HCT116 (cell line): ENCODE measurements around the gene PLEKHG3.

Experiments used
- CTCF ChIP-seq, 3 experiments: fragments of 200-600 bp in 1 of 3; sonication (generic) in 1 of 3; IDR thresholded peaks in 2 of 3; conservative IDR thresholded peaks in 1 of 3; 2 replicates each; pipeline ENCODE4 v1.5.1; 2012 to 2017; ENCODE audit warnings: low read depth in 2 of 3, low read length in 2 of 3, antibody characterized with exemption in 1 of 3, borderline replicate concordance in 1 of 3, control low read depth in 1 of 3, mild to moderate bottlenecking in 1 of 3, mixed read lengths in 1 of 3, mixed run types in 1 of 3, moderate library complexity in 1 of 3; ENCODE audit not compliant: insufficient read depth in 1 of 3
- JUND ChIP-seq: IDR thresholded peaks from 2 replicates; pipeline ENCODE4 v1.6.1; 2012
- POLR2AphosphoS5 ChIP-seq: IDR thresholded peaks from 2 replicates; pipeline ENCODE4 v1.6.1; 2011; ENCODE audit warnings: mild to moderate bottlenecking, low read depth, low read length, moderate library complexity
- YY1 ChIP-seq: IDR thresholded peaks from 2 replicates; pipeline ENCODE4 v1.6.1; 2011; ENCODE audit warnings: low read length, low read depth, moderate library complexity, mild to moderate bottlenecking; ENCODE audit not compliant: insufficient replicate concordance; ENCODE audit errors: extremely low read depth
- ZNF274 ChIP-seq: fragments of 200-500 bp; sonication (Bioruptor generic); IDR thresholded peaks from 2 replicates; pipeline ENCODE4 v1.6.1; 2014; ENCODE audit warnings: mild to moderate bottlenecking, low read depth, low read length, inconsistent platforms
- TF ChIP-seq, protein P1 (sequence below): IDR thresholded peaks from 2 replicates; pipeline ENCODE4 v1.6.1; 2012; ENCODE audit warnings: low read depth

- TF ChIP-seq CTCF (IDR thresholded peaks at IDR 0.05 in 2 of 3, conservative IDR thresholded peaks at IDR 0.05 in 1 of 3; ENCODE audit: borderline replicate concordance in 1 of 3, insufficient read depth in 1 of 3, low read depth in 2 of 3, low read length in 2 of 3) (no peak), JUND (no peak), POLR2AphosphoS5 (no peak), ZNF274 (no peak), YY1 (no peak)
- TF ChIP-seq, protein P1, sequence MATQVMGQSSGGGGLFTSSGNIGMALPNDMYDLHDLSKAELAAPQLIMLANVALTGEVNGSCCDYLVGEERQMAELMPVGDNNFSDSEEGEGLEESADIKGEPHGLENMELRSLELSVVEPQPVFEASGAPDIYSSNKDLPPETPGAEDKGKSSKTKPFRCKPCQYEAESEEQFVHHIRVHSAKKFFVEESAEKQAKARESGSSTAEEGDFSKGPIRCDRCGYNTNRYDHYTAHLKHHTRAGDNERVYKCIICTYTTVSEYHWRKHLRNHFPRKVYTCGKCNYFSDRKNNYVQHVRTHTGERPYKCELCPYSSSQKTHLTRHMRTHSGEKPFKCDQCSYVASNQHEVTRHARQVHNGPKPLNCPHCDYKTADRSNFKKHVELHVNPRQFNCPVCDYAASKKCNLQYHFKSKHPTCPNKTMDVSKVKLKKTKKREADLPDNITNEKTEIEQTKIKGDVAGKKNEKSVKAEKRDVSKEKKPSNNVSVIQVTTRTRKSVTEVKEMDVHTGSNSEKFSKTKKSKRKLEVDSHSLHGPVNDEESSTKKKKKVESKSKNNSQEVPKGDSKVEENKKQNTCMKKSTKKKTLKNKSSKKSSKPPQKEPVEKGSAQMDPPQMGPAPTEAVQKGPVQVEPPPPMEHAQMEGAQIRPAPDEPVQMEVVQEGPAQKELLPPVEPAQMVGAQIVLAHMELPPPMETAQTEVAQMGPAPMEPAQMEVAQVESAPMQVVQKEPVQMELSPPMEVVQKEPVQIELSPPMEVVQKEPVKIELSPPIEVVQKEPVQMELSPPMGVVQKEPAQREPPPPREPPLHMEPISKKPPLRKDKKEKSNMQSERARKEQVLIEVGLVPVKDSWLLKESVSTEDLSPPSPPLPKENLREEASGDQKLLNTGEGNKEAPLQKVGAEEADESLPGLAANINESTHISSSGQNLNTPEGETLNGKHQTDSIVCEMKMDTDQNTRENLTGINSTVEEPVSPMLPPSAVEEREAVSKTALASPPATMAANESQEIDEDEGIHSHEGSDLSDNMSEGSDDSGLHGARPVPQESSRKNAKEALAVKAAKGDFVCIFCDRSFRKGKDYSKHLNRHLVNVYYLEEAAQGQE = no peak
Observed at GRCh38 chr14:64708148-64709004, 4.2 kb downstream of the PLEKHG3 start.
